ENCODE data around the gene PSENEN.

PSENEN gene

DNA sequence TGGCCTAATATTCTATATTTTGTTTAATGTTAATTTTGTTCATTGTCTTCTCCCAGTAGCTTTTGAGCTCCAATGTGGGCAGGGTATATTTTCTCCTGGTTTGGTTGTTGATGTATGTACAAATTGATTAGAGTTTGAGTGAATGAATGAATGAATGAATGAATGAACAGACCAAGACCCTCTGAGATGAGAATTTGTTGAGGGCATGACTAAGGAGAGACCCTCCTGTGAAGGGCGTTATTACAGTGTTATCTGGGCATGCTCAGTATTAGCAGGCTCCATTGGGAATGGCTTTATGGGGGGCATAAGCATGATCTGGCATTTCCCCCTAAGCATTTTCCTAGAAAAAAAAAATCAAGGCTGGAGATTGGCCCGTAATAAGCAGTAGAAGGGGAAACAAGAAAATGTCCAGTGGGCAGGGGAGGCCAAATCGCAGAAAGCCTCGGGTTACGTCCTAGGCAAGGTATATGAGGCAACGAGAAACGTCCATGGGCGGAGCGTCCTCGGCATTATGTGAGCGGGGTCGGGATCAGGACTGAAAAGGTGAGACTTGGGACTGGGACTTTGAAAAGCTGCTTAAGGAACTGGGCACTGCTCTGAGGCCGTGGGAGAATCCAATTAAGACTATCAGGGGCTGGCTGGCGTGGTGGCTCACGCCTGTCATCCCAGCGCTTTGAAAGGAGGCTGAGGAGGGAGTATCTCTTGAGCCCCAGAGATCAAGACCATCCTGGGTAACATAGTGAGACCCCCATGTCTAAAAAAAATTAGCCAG is 29.0 kb downstream of the PSENEN start:
- no peak for DNase-seq

- DNase-seq: no peak
These were observed 29.5 kb downstream of the PSENEN start for GRCh38 chr19:35775046-35775297.

DNA sequence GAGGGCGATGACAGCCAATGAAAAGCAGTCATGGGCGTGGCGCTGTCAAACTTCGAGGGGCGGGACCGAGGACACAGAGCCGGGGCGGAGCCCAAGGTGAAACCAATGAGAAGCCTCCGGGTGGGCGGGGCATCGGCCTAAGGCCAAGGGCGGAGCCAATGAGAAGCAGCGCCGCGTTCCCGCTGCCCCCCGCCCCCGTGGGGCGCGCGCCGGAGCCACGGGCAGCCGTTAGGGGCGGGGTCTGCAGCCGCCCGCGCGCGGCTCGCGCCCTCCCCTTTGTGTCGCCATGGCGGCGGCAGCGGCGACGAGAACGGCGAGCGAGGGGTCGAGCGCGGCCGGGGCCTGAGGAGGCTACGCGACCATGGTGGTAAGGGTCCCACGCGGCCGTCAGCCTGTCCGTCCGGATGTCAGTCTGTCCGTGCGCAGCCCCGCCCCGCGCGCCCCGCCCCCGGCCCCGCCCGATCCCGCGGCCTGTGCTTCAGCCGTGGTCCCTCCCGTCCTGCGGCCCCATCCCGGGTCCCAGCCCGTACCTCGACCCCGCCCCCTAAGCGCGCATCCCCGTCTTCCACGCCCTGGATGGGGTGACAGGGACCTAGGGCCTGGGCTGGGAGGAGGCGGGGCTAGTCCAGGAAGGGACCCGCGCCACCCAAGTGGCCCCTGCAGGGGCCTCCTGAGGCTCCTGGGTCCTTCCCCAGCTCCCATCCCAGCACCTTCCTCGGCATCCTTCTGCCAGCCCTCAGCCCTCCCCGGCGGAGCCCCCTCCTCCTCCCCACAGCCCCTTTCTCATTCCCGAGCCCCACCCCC is 30.0 kb downstream of the PSENEN start, which contains the start of gene ARHGAP33:
Gene ARHGAP33, plus strand, starts transcription at position 267 of the 804 bp plus-strand sequence. Its CDS starts 95 bp downstream, at position 362.
- DNase-seq: peak; percentile 76 to 88

- no peak for DNase-seq
These were observed 30.8 kb downstream of the PSENEN start for GRCh38 chr19:35776102-35776788.

DNA sequence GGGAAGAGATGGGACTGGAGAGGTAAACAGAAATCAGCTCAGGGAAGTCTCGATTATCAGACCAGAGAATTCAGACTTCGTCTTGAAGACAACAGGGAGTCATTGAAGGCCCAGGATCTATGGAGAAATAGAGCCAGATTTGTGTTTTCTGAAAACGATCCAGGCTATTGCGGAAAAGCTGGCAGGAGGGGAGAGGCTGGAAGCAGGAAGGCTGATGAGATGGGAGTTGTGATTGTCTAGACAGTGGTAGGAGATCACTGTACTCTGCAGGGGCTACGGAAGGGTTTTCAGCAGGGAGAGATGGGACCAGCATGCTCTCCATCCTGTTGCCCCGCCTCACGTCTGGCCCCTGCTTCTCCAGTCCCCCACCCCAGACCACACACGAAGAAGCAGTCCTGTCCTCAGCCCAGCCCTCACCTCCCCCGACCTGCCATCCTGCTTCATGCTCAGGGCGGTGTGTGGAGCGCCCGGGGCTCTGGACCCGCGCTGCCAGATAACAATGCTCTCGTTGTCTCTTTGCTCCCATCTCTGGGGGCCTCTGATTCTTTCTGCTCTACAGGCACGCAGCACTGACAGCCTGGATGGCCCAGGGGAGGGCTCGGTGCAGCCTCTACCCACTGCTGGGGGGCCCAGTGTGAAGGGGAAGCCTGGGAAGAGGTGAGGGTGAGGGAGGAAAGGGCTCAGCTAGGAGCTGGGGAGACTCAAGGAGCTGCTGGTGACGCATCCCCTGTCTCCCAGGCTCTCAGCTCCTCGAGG is 31.8 kb downstream of the PSENEN start:
- no peak for DNase-seq

- DNase-seq: no peak
These were observed 32.5 kb downstream of the PSENEN start for GRCh38 chr19:35777961-35778360.

DNA sequence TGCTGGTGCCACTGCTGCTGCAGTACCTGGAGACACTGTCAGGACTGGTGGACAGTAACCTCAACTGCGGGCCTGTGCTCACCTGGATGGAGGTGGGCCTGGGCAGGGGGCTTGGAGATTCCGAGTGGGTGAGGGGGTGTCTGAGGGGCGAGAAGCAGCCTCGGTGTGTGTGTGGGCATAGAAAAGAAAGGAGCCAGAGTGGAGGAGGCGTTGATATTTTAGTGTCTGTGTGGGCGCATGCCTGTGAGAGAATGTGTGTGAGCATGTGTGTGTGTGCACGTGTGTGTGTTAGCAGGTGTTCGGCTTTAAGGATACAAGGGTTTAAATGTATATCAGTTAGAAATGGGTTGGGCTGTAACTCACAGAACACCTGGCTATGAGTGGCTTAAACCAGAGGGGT is 33.6 kb downstream of the PSENEN start:
- no peak for DNase-seq

DNA sequence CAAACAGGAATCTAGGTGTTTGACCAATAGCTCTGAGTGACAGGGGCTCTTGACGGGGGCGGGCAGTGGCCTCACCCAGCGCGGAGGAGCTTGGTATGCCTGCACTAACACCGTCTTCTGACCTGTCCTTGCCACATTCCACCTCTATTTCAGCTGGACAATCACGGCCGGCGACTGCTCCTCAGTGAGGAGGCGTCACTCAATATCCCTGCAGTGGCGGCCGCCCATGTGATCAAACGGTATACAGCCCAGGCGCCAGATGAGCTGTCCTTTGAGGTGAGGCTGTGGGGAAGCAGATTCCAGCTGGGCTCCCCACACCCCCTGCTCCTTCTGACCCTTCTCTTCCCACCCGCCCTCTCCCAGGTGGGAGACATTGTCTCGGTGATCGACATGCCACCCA is 34.6 kb downstream of the PSENEN start:
- DNase-seq: no peak

- no peak for DNase-seq
These were observed 35.3 kb downstream of the PSENEN start for GRCh38 chr19:35780717-35781116.

DNA sequence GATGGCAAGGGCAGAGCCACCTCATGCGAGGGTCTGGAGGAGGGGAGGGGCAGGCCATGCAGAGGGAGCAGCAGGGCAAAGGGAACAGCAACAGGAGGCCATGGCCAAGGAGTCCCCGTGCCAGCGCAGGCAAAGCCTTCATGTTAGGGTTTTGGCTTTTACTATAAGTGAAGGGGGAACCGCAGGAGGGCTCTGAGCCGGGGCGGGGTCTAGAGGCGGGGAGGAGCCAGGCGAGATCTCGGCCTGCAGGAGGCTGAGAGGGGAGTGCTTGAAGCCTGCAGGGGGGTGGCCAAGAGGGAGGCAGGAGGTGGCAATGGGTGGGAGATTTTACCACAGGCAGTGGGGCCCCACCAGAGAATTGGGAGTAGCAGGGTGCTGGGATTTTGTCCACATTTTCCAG is 36.2 kb downstream of the PSENEN start:
- DNase-seq: no peak

GRCh38 chr19:35782589-35782988 is 37.1 kb downstream of the PSENEN start:
- no peak for DNase-seq

- DNase-seq: no peak
These were observed 38.3 kb downstream of the PSENEN start for GRCh38 chr19:35783469-35784434.

GRCh38 chr19:35784503-35785338 is 39.3 kb downstream of the PSENEN start:
- DNase-seq: no peak

- no peak for DNase-seq
These were observed 39.8 kb downstream of the PSENEN start for GRCh38 chr19:35785339-35785627.

- no peak for DNase-seq
These were observed 41.1 kb downstream of the PSENEN start for GRCh38 chr19:35786299-35787160.

- DNase-seq: no peak
These were observed 41.9 kb downstream of the PSENEN start for GRCh38 chr19:35787227-35787799.

GRCh38 chr19:35788205-35788960 is 42.9 kb downstream of the PSENEN start:
- no peak for DNase-seq

GRCh38 chr19:35789195-35789977 is 43.9 kb downstream of the PSENEN start:
- DNase-seq: no peak
